K562 (cell line): Measurements from ENCODE around the gene ARHGEF26. TPM values are rescaled to one million over a fixed set of nuclear protein-coding genes. Genes with fewer than 3 reads are reported as not detected.

Experiments used
- ATAC-seq: fragments of 200-7000 bp; cut with Tn5 transposase; 3 replicates; pipeline ENCODE4 v1.9.1; 2020; ENCODE audit warnings: moderate library complexity
- BruUV-seq: library from RNA; stranded (reverse); fragments of 400-500 nt; replicated peaks from 2 replicates; lab custom pipeline; 2021; lab: Mats Ljungman, UMichigan
- CTCF ChIA-PET: fragments of 300-600 bp; formaldehyde crosslinking; extraction: SDS; loops from one replicate; lab custom pipeline; 2021; ENCODE audit warnings: low intra/inter-chr PET ratio; lab: Yijun Ruan, JAX
- POLR2A ChIA-PET: fragments of 300-600, 350-650 bp; sonication (Branson Sonifier 250); formaldehyde crosslinking; extraction: SDS; loops from one replicate; lab custom pipeline; 2021; ENCODE audit warnings: antibody characterized with exemption, inconsistent platforms; lab: Yijun Ruan, JAX
- DNase-seq, 4 experiments: peaks; one replicate each; pipeline versions ENCODE4 v3.0.0 to v3.0.0-alpha.2; 2011 to 2018; ENCODE audit warnings: low spot score in 3 of 4, mixed read lengths in 3 of 4; ENCODE audit errors: extremely low read depth in 1 of 4
- FAIRE-seq: peaks from 2 replicates; lab custom pipeline; 2011; peaks lifted over from hg19 to GRCh38; lab: Jason Lieb, UNC
- H2AFZ ChIP-seq: 2 replicates; pipeline ENCODE4 v1.6.0; 2011; ENCODE audit warnings: low read depth, low read length, control low read depth, inconsistent platforms
- H3K27ac ChIP-seq: fragments of 200-600 bp; 3 replicates; pipeline ENCODE4 v1.8.0; 2011; ENCODE audit warnings: low read depth, mild to moderate bottlenecking, control low read depth, inconsistent platforms, low read length, moderate library complexity, mixed read lengths; ENCODE audit errors: extremely low read depth
- H3K27me3 ChIP-seq, 2 experiments: fragments of 300-600 bp in 1 of 2; 2 replicates in 1 of 2; 3 replicates in 1 of 2; pipeline versions ENCODE4 v1.6.0 to v1.8.0; 2011; ENCODE audit warnings: inconsistent platforms in 2 of 2, low read length in 2 of 2, mild to moderate bottlenecking in 1 of 2, mixed read lengths in 1 of 2, moderate library complexity in 1 of 2; ENCODE audit not compliant: control insufficient read depth in 2 of 2, insufficient read depth in 2 of 2
- H3K36me3 ChIP-seq: fragments of 300-600 bp; 3 replicates; pipeline ENCODE4 v1.8.0; 2011; ENCODE audit warnings: mild to moderate bottlenecking, low read length, inconsistent platforms; ENCODE audit not compliant: control insufficient read depth, insufficient read depth
- H3K4me1 ChIP-seq, 2 experiments: fragments of 200-600 bp in 1 of 2; replicated peaks in 1 of 2; 2 replicates in 1 of 2; 3 replicates in 1 of 2; pipeline versions ENCODE4 v1.5.1 to v1.8.0; 2011; ENCODE audit warnings: inconsistent platforms in 2 of 2, low read length in 2 of 2, mild to moderate bottlenecking in 1 of 2, mixed read lengths in 1 of 2, moderate library complexity in 1 of 2; ENCODE audit not compliant: control insufficient read depth in 2 of 2, insufficient read depth in 2 of 2
- H3K4me2 ChIP-seq: 2 replicates; pipeline ENCODE4 v1.6.1; 2011; ENCODE audit warnings: low read length, control low read depth, inconsistent platforms, mixed read lengths; ENCODE audit not compliant: insufficient read depth
- H3K4me3 ChIP-seq: fragments of 200-600 bp; sonication (generic), shearing (Covaris generic); 2 replicates; pipeline ENCODE4 v1.5.1; 2016; ENCODE audit warnings: control low read depth, inconsistent platforms
- H3K79me2 ChIP-seq: fragments of 200-600 bp; 3 replicates; pipeline ENCODE4 v1.8.0; 2011; ENCODE audit warnings: low read length, inconsistent platforms; ENCODE audit not compliant: control insufficient read depth, insufficient read depth
- H3K9ac ChIP-seq, 2 experiments: 2 replicates each; pipeline versions ENCODE4 v1.6.0 to v1.6.1; 2011; ENCODE audit warnings: low read depth in 2 of 2, low read length in 2 of 2, control low read depth in 1 of 2, inconsistent platforms in 1 of 2, mild to moderate bottlenecking in 1 of 2, mixed read lengths in 1 of 2; ENCODE audit not compliant: insufficient read depth in 1 of 2
- H3K9me1 ChIP-seq: one replicate; pipeline ENCODE4 v1.6.0; 2011; ENCODE audit warnings: inconsistent platforms, mild to moderate bottlenecking, low read length, moderate library complexity; ENCODE audit not compliant: control insufficient read depth, insufficient read depth
- H3K9me3 ChIP-seq: replicated peaks from 2 replicates; pipeline ENCODE4 v1.5.1; 2011; ENCODE audit warnings: low read depth, low read length, inconsistent platforms; ENCODE audit not compliant: control insufficient read depth, insufficient read depth
- H4K20me1 ChIP-seq: replicated peaks from 2 replicates; pipeline ENCODE4 v1.6.1; 2011; ENCODE audit warnings: low read length, inconsistent platforms, mixed read lengths; ENCODE audit not compliant: control insufficient read depth, insufficient read depth
- CREBBP ChIP-seq: IDR thresholded peaks from one replicate; pipeline ENCODE4 v1.6.1; 2012; ENCODE audit warnings: low read depth, mild to moderate bottlenecking, control low read depth, inconsistent platforms, low read length
- DDX20 ChIP-seq: fragments of 450-650 bp; IDR thresholded peaks from 2 replicates; pipeline ENCODE4 v1.6.1; 2016; ENCODE audit warnings: missing genetic modification characterization, low read depth, mild to moderate bottlenecking, missing compliant biosample characterization, moderate library complexity
- E2F6 ChIP-seq, 2 experiments: IDR thresholded peaks; 2 replicates each; pipeline ENCODE4 v1.6.1; 2011; ENCODE audit warnings: borderline replicate concordance in 1 of 2, control low read depth in 1 of 2, low read depth in 1 of 2, low read length in 1 of 2, mild to moderate bottlenecking in 1 of 2, mixed read lengths in 1 of 2, moderate library complexity in 1 of 2; ENCODE audit not compliant: insufficient read depth in 1 of 2, insufficient read length in 1 of 2, poor library complexity in 1 of 2, severe bottlenecking in 1 of 2; ENCODE audit errors: extremely low read depth in 1 of 2
- HNRNPL ChIP-seq: fragments of 200-400 bp; formaldehyde crosslinking; IDR thresholded peaks from 2 replicates; pipeline ENCODE4 v1.6.1; 2017; ENCODE audit warnings: low read depth, mild to moderate bottlenecking, low read length
- ID3 ChIP-seq, 2 experiments: fragments of 250-450 bp in 1 of 2; fragments of 450-650 bp in 1 of 2; sonication (Bioruptor Pico) in 1 of 2; IDR thresholded peaks; 2 replicates each; pipeline versions ENCODE4 v1.6.1 to v1.8.0; 2016 to 2021; ENCODE audit warnings: mild to moderate bottlenecking in 2 of 2, moderate library complexity in 2 of 2, missing compliant biosample characterization in 1 of 2, missing genetic modification characterization in 1 of 2
- KDM4B ChIP-seq, 2 experiments: fragments of 450-650 bp in 1 of 2; sonication (generic) in 1 of 2; IDR thresholded peaks; 2 replicates each; pipeline ENCODE4 v1.6.1; 2016 to 2017; ENCODE audit warnings: borderline replicate concordance in 2 of 2, antibody characterized with exemption in 1 of 2, low read depth in 1 of 2, mild to moderate bottlenecking in 1 of 2
- KLF10 ChIP-seq: fragments of 250-450 bp; sonication (Bioruptor Pico); IDR thresholded peaks from 2 replicates; pipeline ENCODE4 v1.6.1; 2021; ENCODE audit warnings: matching md5 sums
- NR2F6 ChIP-seq: fragments of 450-650 bp; formaldehyde crosslinking; IDR thresholded peaks from 2 replicates; pipeline ENCODE4 v1.4.0; 2020; ENCODE audit warnings: mild to moderate bottlenecking
- NUFIP1 ChIP-seq: fragments of 450-650 bp; IDR thresholded peaks from 2 replicates; pipeline ENCODE4 v1.6.1; 2018; ENCODE audit not compliant: partially characterized antibody
- SIRT6 ChIP-seq: IDR thresholded peaks from one replicate; pipeline ENCODE4 v1.6.1; 2012; ENCODE audit warnings: low read depth, mild to moderate bottlenecking, control low read depth, inconsistent platforms, low read length, moderate library complexity
- TBP ChIP-seq: optimal IDR thresholded peaks from 2 replicates; pipeline ENCODE3; 2011; ENCODE audit warnings: low read depth, low read length, improper control_type of control experiment
- TFAP4 ChIP-seq: sonication (generic); formaldehyde crosslinking; IDR thresholded peaks from 2 replicates; pipeline ENCODE4 v1.8.0; 2022; ENCODE audit warnings: missing genetic modification reagents, mild to moderate bottlenecking, moderate library complexity, borderline replicate concordance
- WHSC1 ChIP-seq: IDR thresholded peaks from one replicate; pipeline ENCODE4 v1.6.1; 2012; ENCODE audit warnings: low read length, control low read depth, inconsistent platforms
- XRCC4 ChIP-seq: IDR thresholded peaks from one replicate; pipeline ENCODE4 v1.6.1; 2011; ENCODE audit not compliant: insufficient read depth, insufficient read length; ENCODE audit errors: extremely low read depth
- ZNF316 ChIP-seq: fragments of 450-650 bp; IDR thresholded peaks from 2 replicates; pipeline ENCODE4 v1.6.1; 2016
- ZNF639 ChIP-seq, 2 experiments: fragments of 200-800 bp in 1 of 2; sonication (Bioruptor generic) in 1 of 2; sonication (generic) in 1 of 2; formaldehyde crosslinking in 1 of 2; IDR thresholded peaks in 1 of 2; conservative IDR thresholded peaks in 1 of 2; 2 replicates each; pipeline versions ENCODE4 v1.5.0 to v1.6.1; 2016 to 2020; ENCODE audit warnings: missing compliant biosample characterization in 1 of 2, missing genetic modification characterization in 1 of 2, missing genetic modification reagents in 1 of 2
- ZSCAN32 ChIP-seq: fragments of 450-650 bp; formaldehyde crosslinking; IDR thresholded peaks from 2 replicates; pipeline ENCODE4 v1.4.0; 2020; ENCODE audit warnings: mild to moderate bottlenecking, moderate library complexity
- WGBS: fragments of 100-300 bp; shearing (Covaris generic); methylation state at CpG from one replicate; pipeline ENCODE4 v1.1.6; 2016; ENCODE audit warnings: low coverage, mixed read lengths; ENCODE audit not compliant: insufficient coverage; ENCODE audit errors: missing lambda C conversion rate; 5-methylcytosine and 5-hydroxymethylcytosine counted together
- in situ Hi-C: fragments of 300-500 bp; cut with MboI; formaldehyde crosslinking; loops from 4 replicates; pipeline ENCODE4 v1.15.0; 2018; ENCODE audit warnings: inconsistent platforms, mixed read lengths
- intact Hi-C: fragments of 100-400 bp; cut with micrococcal nuclease; formaldehyde crosslinking; loops from 2 replicates; pipeline ENCODE4 v1.14.2; 2022
- polyA plus RNA-seq, 8 experiments: library from polyadenylated mRNA; depleted of rRNA in 4 of 8; stranded (reverse) in 5 of 8; unstranded in 3 of 8; fragments of >200 nt; fragmentation: Nextera tagmentation in 2 of 8; fragmentation: Illumina TruSeq in 1 of 8; extraction: Ambion mirVana in 2 of 8; extraction: Trizol in 1 of 8; gene quantifications; 2 replicates each; pipeline versions ENCODE4 v1.2.1 to v1.2.3, GENCODE V29; 2011 to 2014; ENCODE audit warnings: inconsistent platforms in 1 of 8, missing spikeins in 1 of 8
- total RNA-seq, 7 experiments: library from RNA; depleted of rRNA in 6 of 7; stranded (reverse); fragments of >200 nt in 6 of 7; fragmentation: Illumina TruSeq in 2 of 7; extraction: Trizol in 2 of 7; gene quantifications; 2 replicates each; pipeline versions ENCODE4 v1.2.1 to v1.2.3, GENCODE V29; 2011 to 2021; ENCODE audit warnings: low replicate concordance in 1 of 7

Gene ARHGEF26
- total and polyA plus RNA-seq, 9 of the 15 experiments (the other 6 are each of a cell fraction or from before 2014, with no cell fraction given), result 0.01 to 0.11 (median 0.04) TPM; not detected in 2

DNA sequence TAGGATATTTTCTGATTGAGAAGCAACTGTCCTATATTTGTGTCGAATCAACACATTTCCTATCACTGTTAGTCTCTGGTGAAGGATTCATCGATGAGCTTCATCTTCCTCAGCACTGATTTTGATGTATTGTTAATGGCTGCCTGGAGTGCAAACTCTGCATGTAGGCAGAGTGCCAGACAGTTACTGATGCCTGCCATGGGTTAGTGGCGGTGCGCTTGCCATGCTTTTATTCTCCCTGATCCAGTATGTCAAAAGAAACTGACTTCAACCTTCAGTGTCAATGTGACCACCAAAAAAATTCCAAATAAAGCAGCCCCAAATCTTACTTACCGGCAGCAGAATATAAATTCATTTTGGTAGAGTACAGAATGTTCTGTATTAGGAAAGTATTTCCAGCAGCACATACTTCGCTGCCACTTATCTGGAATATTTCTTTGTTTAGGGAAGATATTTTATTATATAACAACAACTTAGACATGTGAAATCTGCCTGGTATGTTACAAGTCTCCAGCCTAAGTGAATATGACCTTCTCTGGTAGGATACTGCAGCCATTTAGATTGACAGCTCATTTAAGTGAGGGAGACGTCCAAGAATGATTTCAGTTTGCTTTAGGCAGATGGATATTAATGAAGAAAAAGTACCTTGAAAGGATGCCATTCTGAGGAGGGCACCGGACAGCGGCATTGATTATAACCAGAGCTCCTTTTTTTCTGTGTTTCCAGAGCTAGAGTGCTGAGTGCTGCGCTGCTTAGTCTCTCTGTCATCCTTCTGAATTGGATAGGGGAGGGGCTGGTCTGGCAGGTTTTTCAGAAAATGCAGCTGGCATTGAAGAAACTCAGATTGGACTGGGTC lies 59.9 kb downstream of the ARHGEF26 start:
- WGBS, result 0% methylated on average over 10 of the region's 10 CpGs
- Histone ChIP-seq H3K27me3 (peaks cover 0 to 3% of the 10 kb centered on the region in 2 experiments; a peak in 1 of 5 replicates), H3K27ac (no peak overlapping the region), H4K20me1 (no peaks in the 10 kb centered on the region), H3K9ac (no peak overlapping the region), H3K9me1 (no peaks in the 10 kb centered on the region), H3K4me3 (no peak overlapping the region), H3K79me2 (no peaks in the 10 kb centered on the region), H3K4me1 (no peaks in the 10 kb centered on the region), H3K4me2 (no peak overlapping the region), H2AFZ (no peak overlapping the region), H3K36me3 (no peaks in the 10 kb centered on the region), H3K9me3 (no peaks in the 10 kb centered on the region)
- POLR2A ChIA-PET, result no interaction called here
- FAIRE-seq (no peak), ATAC-seq (no peak), DNase-seq (no peak)
- intact Hi-C loops, result no loop called here
- CTCF ChIA-PET, result no interaction called here
- in situ Hi-C loops, result no loop called here
- BruUV-seq, result no TSS peak
- TF ChIP-seq TBP (no peak), XRCC4 (no peak), NR2F6 (CRISPR knock-in tag) (no peak), HNRNPL (no peak), E2F6 (IDR thresholded peaks at IDR 0.05; ENCODE audit: borderline replicate concordance in 1 of 2, extremely low read depth in 1 of 2, insufficient read depth in 1 of 2, insufficient read length in 1 of 2, low read depth in 1 of 2, low read length in 1 of 2, poor library complexity in 1 of 2, severe bottlenecking in 1 of 2) (no peak), DDX20 (tag) (no peak), ID3 (CRISPR knock-in tag; IDR thresholded peaks at IDR 0.05) (no peak), ID3 (tag; IDR thresholded peaks at IDR 0.05) (no peak), KLF10 (CRISPR knock-in tag) (no peak), SIRT6 (no peak), ZSCAN32 (CRISPR knock-in tag) (no peak), NUFIP1 (no peak), ZNF316 (no peak), KDM4B (IDR thresholded peaks at IDR 0.05; ENCODE audit: borderline replicate concordance in 2 of 2, low read depth in 1 of 2) (no peak), ZNF639 (CRISPR knock-in tag; conservative IDR thresholded peaks at IDR 0.05 in 1 of 2, IDR thresholded peaks at IDR 0.05 in 1 of 2) (no peak), TFAP4 (CRISPR knock-in tag) (no peak), WHSC1 (no peak), CREBBP (no peak)
